Stimulated activated CD8-positive, alpha-beta memory T cell treated with anti-CD3 and anti-CD28 coated beads, Interleukin-15, amount 100 ng/mL, for 1 hour (primary cell): ENCODE measurements around the gene B3GNT4.
"Not testable (repeated sequence)": the region's sequence is repeated elsewhere in the genome, so short reads cannot be mapped to it uniquely, and the experiment has no call there.

Source experiments
- DNase-seq: peaks from one replicate; pipeline ENCODE4 v3.0.0-alpha.2; 2020; ENCODE audit warnings: low read depth

B3GNT4 gene

GRCh38 chr12:122203301-122204166, at the start of gene B3GNT4:
Gene B3GNT4, plus strand, starts transcription at chr12:122203709. Its CDS starts 910 bp downstream, at chr12:122204619.
- DNase-seq: peak; percentile 43

DNA sequence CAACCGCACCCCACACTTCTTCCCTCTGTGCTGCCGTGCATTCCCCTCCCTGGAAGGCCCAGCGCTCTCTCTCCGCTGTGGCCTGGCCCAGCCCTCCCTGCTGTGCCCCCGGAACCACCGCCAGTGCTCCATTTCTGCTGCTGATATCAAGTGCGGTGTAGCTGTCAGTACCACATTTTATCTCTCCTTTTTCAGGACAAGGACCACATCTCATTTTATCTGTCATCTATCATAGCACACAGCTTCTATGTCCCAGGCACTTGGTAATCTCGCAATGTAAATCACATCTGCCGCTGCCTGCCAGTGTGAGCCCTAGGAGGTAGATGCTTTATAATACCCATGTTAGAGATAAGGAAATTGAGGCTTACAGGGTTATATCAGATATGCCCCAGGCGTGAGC, 47.8 kb upstream of the B3GNT4 start:
- no peak for DNase-seq

DNA sequence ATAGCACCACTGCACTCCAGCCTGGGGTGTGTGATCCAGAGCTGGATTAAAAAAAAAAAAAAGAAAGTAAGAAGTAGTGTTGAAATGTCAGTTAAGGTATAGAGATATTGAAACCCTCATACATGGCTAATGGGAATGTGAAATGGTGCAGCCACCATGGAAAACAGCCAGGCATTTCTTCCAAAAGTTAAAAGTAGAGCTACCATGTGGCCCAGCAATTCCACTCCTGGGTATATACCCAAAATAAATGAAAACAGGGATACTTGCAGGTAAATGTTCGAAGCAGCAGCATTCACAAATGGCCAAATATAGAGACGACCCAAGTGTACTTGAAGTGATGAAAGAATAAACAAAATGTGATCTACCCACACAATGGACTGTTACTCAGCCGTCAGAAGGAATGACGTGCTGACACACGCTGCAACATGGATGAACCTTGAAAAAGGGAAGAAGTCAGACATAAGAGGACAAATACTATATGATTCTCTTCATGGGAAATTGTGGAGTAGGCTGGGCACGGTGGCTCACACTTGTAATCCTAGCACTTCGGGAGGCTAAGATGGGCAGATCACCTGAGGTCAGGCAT, 44.7 kb upstream of the B3GNT4 start:
- no peak for DNase-seq

DNA sequence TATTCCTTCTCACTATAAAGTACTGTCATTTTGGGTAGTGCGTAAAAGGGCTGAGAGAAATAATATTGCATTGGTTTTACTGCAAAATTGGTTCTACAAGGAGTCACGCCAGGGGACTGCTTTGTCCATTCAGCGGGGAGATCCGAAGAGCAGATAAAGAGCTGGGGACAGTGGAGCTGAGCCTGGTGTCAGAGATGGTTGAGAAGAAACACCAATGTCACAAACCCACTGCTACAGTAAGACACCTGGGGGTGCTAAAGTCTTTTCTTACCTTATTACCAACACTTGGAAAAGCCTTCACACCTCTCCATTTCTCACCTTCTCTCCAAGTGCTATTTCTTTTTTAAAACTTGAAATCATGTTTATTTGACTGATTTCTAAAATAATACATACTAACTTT, 43.6 kb upstream of the B3GNT4 start:
- DNase-seq: no peak

GRCh38 chr12:122160761-122161160, 42.7 kb upstream of the B3GNT4 start:
- DNase-seq: no peak

DNA sequence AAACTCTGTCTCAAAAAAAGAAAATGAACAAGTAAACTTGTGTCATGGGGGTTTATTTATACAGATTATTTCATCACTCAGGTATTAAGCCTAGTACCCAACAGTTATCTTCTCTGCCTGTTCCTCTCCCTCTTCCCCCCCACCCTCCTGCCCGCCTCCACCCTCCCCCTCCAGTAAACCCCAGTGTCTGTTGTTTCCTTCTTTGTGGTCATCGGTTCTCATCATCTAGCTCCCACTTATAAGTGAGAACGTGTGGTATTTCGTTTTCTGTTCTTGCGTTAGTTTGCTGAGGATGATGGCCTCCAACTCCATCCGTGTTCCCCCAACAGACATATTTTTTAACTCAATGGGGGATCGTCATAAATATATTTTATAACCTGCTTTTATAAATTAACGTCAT, 41.8 kb upstream of the B3GNT4 start:
- no peak for DNase-seq

GRCh38 chr12:122162976-122163375, 40.5 kb upstream of the B3GNT4 start:
- DNase-seq: no peak

- DNase-seq: no peak
These were observed 36.8 kb upstream of the B3GNT4 start for GRCh38 chr12:122166422-122167349.

DNA sequence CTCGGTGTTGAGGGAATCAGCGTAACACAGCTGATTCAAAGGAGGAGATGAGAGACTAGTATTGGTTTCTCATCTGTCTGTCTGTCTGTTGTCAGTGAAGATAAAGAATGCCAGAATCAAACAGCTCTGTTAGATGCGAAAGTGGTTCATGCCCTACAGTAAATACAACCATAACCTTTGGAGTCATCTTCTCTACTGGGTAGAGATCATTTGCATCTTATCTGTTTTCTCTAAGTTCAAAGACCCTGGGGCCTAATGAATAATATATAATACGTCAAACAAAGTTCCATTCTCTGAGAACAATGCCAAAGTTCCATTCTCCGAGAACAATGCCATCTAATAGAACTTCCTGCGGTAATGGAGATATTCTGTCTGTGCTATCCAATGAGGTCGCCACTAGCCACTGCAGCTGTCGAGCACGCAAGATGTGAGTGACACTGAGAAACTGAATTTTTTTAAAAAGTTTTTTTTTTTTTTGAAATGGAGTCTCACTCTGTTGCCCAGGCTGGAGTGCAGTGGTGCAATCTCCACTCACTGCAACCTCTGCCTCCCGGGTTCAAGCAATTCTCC, 36.1 kb upstream of the B3GNT4 start:
- DNase-seq: no peak

- DNase-seq: no peak
These were observed 35.0 kb upstream of the B3GNT4 start for GRCh38 chr12:122168492-122168891.

GRCh38 chr12:122171399-122171798, 32.1 kb upstream of the B3GNT4 start:
- no peak for DNase-seq

- DNase-seq: no peak
These were observed 31.1 kb upstream of the B3GNT4 start for GRCh38 chr12:122172262-122172939.

DNA sequence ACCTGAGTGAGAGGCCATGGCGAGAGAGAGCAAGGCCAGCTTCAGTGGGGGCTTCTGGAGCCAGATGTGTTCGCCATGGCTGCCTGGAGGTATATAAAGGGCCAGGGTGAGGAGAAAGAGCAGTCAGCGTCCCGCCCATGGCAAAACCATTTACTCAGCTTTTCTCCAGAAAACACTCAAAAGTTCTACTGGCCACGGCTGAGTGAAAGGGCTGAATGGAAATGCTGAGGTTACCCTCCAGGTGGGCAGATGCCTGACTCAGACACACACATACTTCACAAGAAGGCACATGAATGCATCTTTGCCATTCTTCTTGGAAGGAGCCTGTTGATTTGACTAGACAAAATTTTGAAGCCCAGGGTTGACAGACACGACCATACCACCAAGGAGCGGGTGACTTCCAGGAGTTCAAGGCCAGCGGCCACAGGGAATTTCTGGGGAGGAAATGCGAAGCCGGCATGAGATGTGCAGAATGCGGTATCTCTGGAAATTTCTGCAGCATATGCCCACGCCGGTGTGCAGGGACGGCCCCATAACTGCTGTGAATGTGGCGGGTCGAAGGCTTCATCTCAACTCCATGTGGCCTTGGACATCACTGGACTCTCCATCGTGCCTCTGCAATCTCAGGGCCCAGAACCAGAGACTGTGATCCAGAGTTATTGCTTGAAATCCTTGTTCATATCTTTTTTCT, 29.2 kb upstream of the B3GNT4 start, which contains the start of gene IL31:
Gene IL31, minus strand, starts transcription at position 67 of the 691 bp plus-strand sequence. Its CDS starts 49 bp downstream, at position 18.
- no peak for DNase-seq

DNA sequence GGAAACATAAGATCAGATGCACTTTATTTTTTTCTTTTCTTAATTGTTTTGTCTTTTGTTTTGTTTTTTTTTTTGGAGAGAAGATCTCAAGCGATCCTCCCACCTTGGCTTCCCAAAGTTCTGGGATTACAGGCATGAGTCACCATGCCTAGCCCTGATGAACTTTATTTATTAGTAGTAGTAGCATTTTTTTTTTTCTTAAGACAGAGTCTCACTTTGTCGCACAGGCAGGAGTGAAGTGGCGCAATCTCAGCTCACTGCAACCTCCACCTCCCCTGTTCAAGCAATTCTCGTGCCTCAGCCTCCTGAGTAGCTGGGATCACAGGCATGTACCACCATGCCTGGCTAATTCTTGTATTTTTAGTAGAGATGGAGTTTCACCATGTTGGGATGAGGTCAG, 27.0 kb upstream of the B3GNT4 start:
- not testable (repeated sequence) for DNase-seq

- DNase-seq: no peak
These were observed 20.5 kb upstream of the B3GNT4 start, which contains the start of gene LRRC43 for GRCh38 chr12:122182887-122183587. Gene LRRC43, plus strand, starts transcription at chr12:122183123. Its CDS starts 22 bp downstream, at chr12:122183145.

DNA sequence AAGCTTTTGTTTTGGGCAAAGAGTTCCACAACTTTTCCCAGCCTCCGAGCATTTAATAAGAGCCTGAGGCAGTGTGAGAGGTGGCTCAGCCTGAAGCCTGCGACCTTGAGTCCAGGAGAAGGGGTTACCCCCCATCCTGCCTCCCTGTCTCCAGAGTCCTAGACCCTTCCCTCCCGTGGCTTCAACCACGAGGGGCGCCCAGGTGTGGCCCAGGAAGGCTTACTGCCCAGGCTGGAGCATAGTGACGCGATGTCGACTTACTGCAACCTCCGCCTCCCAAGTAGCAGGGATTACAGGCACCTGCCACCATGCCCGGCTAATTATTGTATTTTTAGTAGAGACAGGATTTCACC, 19.9 kb upstream of the B3GNT4 start:
- no peak for DNase-seq

DNA sequence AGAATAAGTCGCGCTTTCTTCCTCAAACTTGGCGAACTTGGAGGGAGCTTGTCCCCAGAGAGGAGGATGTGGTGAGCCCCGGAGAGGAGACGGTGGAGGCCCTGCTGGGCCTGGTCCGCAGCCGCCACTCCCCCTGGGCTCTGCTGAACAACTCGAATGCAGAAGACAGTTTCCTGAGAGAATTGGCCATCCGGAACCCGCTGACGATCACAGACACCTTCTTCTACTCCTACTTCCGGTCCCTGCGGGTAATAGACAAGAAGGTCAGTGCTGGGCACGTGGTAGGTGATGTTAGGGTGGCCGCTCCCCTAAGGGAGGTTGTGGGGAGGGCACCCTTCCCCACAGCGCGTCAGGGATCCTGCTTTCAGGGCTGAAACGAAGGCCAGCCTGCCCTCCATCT, 19.0 kb upstream of the B3GNT4 start:
- DNase-seq: no peak

DNA sequence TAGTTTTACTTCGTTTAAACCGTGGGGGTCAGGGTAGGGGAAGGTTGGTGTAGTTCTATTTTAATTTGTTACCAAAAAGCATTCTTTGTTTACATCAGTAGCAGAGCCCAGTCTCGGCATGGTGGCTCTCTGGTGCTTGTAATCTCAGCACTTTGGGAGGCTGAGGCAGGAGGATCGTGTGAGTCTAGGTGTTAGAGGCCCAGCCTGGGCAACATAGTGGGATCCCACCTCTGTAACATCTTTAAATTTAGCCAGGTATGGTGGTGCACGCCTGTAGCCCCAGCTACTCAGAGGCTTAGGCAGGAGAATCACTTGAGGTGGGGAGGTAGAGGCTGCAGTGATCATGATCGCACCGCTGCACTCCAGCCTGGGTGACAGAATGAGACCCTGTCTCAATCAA, 18.4 kb upstream of the B3GNT4 start:
- no peak for DNase-seq

- no peak for DNase-seq
These were observed 17.9 kb upstream of the B3GNT4 start for GRCh38 chr12:122185494-122186082.

DNA sequence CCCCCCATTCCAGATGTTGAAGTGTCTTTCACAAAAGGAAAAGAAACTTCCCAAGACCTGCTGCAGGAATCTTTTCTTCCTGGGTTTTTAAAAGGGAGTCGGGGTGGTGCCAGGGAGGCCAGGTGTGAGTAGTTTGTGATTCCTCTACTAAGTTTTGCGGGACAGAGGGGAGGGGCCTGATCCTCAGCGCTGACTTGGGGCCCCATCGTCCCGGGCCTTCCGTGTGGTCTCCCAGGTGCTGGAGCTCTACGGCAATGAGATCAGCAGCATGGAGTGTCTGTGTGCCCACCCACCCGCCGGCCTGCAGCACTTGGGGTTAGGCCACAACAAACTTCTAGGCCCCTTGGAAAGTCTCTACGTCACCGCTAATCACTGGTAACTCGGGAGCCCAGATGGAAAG, 16.0 kb upstream of the B3GNT4 start:
- no peak for DNase-seq
